HFFc6 (cell line): ENCODE results near the gene UBTD1. TPM values are rescaled to one million over a fixed set of nuclear protein-coding genes. Genes with fewer than 3 reads are reported as not detected.
"Not testable (repeated sequence)": the region's sequence is repeated elsewhere in the genome, so short reads cannot be mapped to it uniquely, and the experiment has no call there.

Source experiments
- DNase-seq: peaks from one replicate; pipeline ENCODE4 v3.0.0-alpha.2; 2018
- H3K27ac Mint-ChIP-seq: 2 replicates; pipeline ENCODE4 v1.8.0; 2020; ENCODE audit warnings: mild to moderate bottlenecking, mixed read lengths
- H3K27me3 Mint-ChIP-seq: 2 replicates; pipeline ENCODE4 v1.8.0; 2021; ENCODE audit warnings: mild to moderate bottlenecking, moderate library complexity, mixed read lengths; ENCODE audit not compliant: insufficient read depth
- H3K36me3 Mint-ChIP-seq: 2 replicates; pipeline ENCODE4 v1.8.0; 2021; ENCODE audit warnings: low read depth, mixed read lengths
- H3K4me1 Mint-ChIP-seq: 2 replicates; pipeline ENCODE4 v1.8.0; 2020; ENCODE audit warnings: low read depth, mixed read lengths
- H3K4me3 Mint-ChIP-seq: 2 replicates; pipeline ENCODE4 v1.8.0; 2020; ENCODE audit warnings: mild to moderate bottlenecking, moderate library complexity, mixed read lengths
- H3K9me3 Mint-ChIP-seq: 2 replicates; pipeline ENCODE4 v1.8.0; 2020; ENCODE audit warnings: mild to moderate bottlenecking, mixed read lengths
- total RNA-seq, 6 experiments: library from RNA; stranded (reverse); fragmentation: NEBNext Ultra II Directional; extraction: Animal tissue kit (Norgen Biotek cat#: 25700); gene quantifications; 2 replicates in 1 of 6; 3 replicates in 5 of 6; pipeline ENCODE4 v1.2.3, GENCODE V29; 2021
- TF ChIP-seq, protein P1 (sequence below): fragments of 200-600 bp; sonication (generic); IDR thresholded peaks from 2 replicates; pipeline ENCODE4 v1.5.0; 2021; ENCODE audit warnings: antibody characterized with exemption, mild to moderate bottlenecking

UBTD1 gene
- total RNA-seq, 6 experiments from 2014 or later = 31.3 to 42.1 (median 34.8) TPM

DNA sequence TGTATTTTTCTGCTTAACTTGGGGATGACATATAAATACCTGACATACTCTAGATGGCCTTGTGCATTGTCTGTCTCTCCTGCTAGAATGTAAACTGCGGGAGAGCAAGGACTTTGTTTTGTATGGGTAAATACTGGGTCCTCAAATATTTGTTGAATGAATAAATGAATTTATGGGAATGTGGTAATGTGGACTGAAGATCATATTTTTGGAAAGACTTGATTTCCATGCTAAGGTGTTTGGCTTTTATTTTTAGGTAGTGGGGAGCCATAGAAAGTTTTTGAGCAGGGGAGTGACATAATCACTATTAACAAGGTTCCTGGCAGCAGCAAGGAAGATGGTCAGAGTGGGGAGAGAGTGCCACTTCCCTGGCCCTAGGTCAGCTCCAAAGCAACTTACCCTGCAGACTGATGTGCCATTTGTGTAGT, 27.0 kb downstream of the UBTD1 start:
- no peak for DNase-seq
- H3K36me3 Mint-ChIP-seq = peaks cover 4% of the 10 kb centered on the region; the same call in 1 of the 2 replicates
- no peak overlapping the region for H3K4me3 Mint-ChIP-seq
- no peak overlapping the region for H3K27ac Mint-ChIP-seq
- no peaks in the 10 kb centered on the region for H3K27me3 Mint-ChIP-seq
- H3K9me3 Mint-ChIP-seq = no peaks in the 10 kb centered on the region
- peaks cover 25% of the 10 kb centered on the region for H3K4me1 Mint-ChIP-seq
- TF ChIP-seq, protein P1, sequence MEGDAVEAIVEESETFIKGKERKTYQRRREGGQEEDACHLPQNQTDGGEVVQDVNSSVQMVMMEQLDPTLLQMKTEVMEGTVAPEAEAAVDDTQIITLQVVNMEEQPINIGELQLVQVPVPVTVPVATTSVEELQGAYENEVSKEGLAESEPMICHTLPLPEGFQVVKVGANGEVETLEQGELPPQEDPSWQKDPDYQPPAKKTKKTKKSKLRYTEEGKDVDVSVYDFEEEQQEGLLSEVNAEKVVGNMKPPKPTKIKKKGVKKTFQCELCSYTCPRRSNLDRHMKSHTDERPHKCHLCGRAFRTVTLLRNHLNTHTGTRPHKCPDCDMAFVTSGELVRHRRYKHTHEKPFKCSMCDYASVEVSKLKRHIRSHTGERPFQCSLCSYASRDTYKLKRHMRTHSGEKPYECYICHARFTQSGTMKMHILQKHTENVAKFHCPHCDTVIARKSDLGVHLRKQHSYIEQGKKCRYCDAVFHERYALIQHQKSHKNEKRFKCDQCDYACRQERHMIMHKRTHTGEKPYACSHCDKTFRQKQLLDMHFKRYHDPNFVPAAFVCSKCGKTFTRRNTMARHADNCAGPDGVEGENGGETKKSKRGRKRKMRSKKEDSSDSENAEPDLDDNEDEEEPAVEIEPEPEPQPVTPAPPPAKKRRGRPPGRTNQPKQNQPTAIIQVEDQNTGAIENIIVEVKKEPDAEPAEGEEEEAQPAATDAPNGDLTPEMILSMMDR = no peak

DNA sequence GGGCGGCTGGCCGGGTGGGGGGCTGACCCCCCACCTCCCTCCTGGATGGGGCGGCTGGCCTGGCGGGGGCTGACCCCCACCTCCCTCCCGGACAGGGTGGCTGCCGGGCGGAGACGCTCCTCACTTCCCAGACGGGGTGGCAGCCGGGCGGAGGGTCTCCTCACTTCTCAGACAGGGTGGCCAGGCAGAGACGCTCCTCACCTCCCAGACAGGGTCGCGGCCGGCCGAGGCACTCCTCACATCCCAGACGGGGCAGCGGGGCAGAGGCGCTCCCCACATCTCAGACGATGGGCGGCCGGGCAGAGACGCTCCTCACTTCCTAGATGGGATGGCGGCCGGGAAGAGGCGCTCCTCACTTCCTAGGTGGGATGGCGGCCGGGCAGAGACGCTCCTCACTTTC, 30.2 kb downstream of the UBTD1 start:
- H3K9me3 Mint-ChIP-seq, H3K4me3 Mint-ChIP-seq, H3K36me3 Mint-ChIP-seq, DNase-seq, H3K27me3 Mint-ChIP-seq, H3K27ac Mint-ChIP-seq: not testable (repeated sequence)
- peaks cover 44% of the 10 kb centered on the region for H3K4me1 Mint-ChIP-seq

DNA sequence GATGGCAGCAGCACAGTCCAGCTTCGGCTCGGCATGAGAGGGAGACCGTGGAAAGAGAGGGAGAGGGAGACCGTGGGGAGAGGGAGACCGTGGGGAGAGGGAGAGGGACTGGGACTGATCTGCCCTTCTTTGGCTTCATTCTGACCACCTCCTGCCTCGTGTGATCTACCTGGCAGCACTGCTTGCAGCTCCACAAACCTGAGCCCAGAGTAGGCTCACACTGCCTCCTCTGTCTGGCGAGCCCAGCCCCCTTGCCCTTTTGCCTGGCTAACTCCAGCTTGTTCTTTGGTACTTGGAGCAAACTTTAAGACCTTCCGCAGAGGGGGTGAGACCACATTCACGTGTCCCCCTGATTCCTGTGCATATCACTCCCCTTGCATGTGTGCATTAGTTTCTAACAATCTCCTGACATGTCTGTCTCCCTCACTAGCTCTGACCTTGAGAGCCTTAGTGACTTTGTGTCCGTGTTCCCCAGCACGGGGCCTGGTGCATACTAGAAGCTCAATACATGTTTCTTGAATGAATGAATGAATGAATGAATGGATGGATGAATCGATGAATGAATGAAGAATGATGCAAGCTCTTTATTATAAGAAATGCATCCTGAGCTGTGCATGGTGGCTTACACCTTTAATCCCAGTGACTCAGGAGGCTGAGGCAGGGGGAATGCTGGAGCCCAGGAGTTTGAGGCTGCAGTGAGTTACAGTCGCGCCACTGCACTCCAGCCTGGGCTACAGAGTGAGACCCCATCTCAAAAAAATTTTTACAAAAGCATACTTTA, 31.2 kb downstream of the UBTD1 start:
- no peak for DNase-seq
- H3K27ac Mint-ChIP-seq = no peak overlapping the region; the same call in 1 of the 2 replicates
- TF ChIP-seq, protein P1 = no peak

DNA sequence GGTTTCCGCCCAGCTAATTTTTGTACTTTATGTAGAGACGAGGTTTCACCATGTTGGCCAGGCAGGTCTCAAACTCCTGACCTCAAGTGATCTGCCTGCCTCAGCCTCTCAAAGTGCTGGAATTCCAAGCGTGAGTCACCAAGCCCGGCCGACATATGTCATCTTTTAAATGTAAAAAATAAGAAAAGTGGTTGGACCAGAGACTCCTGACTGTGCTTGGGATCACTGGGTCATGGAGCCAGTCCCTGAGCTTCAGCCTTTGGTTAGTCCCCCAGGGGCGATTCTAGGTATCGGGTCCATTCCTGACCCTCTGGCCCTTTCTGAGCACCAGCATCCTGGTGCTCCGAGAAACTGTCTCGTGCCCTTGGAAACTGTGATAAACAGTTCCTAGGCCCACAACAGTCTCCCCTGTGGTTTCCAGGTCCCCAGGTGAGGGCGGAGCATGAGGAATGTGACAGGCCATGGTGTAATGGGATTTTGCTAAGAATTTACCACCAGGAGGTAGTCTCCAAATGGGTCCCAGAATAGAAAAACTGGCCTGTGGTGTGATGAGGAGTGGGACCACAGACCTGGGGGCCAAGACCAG, 32.8 kb downstream of the UBTD1 start:
- TF ChIP-seq, protein P1 = no peak
- Mint-ChIP-seq H3K27ac (peak overlapping the region; percentile 79), H3K9me3 (no peaks in the 10 kb centered on the region), H3K4me1 (peaks cover 41% of the 10 kb centered on the region), H3K36me3 (peaks cover 4% of the 10 kb centered on the region; the same call in 1 of the 2 replicates), H3K4me3 (no peak overlapping the region), H3K27me3 (no peaks in the 10 kb centered on the region)
- DNase-seq = peak; percentile 43

More for the DNA sequence above, 31.2 kb downstream of the UBTD1 start:
- peaks cover 50% of the 10 kb centered on the region for H3K4me1 Mint-ChIP-seq
- no peaks in the 10 kb centered on the region for H3K9me3 Mint-ChIP-seq
- H3K4me3 Mint-ChIP-seq = no peak overlapping the region
- H3K36me3 Mint-ChIP-seq = peaks cover 4% of the 10 kb centered on the region; the same call in 1 of the 2 replicates
- no peaks in the 10 kb centered on the region for H3K27me3 Mint-ChIP-seq

DNA sequence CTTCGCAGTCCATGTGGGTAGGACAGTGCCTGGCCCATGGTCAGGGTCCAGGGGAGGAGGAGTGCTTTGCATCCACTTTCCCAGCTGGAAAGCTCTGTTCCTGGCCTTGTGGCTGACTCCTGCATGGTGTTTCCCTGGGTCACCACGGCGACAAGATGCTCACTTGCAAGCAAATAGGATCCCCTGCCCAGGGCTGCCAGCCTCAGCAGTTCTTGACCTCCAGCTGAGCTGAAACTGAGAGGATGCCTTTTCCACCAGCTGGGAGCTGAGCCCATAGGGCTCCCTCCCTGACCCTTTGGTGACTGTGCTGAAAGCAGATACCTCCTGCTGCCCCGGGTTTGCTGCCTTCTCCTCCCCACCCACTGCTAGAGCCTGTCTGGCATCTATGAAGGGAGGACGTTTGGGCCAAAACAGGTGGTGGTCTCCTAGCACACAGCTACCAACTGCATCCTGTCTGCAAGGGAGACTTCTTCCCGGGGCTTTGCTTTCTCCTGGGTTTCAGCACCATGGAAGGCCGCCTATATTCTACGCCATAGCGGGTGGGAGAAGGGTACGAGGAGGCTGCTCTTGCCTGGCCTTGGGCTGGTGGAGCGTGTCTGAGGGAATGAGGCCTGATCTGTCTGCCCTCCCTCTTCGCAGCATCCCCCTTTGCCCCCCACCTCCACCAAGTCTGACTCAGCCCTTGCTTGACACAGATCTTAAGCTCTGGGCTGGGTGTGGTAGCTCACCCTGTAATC, 34.4 kb downstream of the UBTD1 start:
- TF ChIP-seq, protein P1 = no peak
- Mint-ChIP-seq H3K36me3 (peaks cover 4% of the 10 kb centered on the region; the same call in 1 of the 2 replicates), H3K27me3 (no peaks in the 10 kb centered on the region), H3K4me3 (no peak overlapping the region), H3K27ac (peak overlapping the region; percentile 91), H3K4me1 (peaks cover 41% of the 10 kb centered on the region), H3K9me3 (no peaks in the 10 kb centered on the region)
- no peak for DNase-seq
